Keratinocyte (primary cell): Measurements from ENCODE around the gene DTX3L. TPM values are rescaled to one million over a fixed set of nuclear protein-coding genes. Genes with fewer than 3 reads are reported as not detected.
A peak's percentile ranks its signal among the peaks of the same experiment; 100 is the strongest.

Experiments used
- DNase-seq: peaks from one replicate; pipeline ENCODE4 v3.0.0-alpha.2; 2011; ENCODE audit warnings: low read depth, missing footprints, low spot score
- FAIRE-seq: peaks from 2 replicates; lab custom pipeline; 2011; peaks lifted over from hg19 to GRCh38; lab: Jason Lieb, UNC
- H2AFZ ChIP-seq: 2 replicates; pipeline ENCODE4 v1.6.0; 2012; ENCODE audit warnings: low read length, control low read depth, inconsistent platforms; ENCODE audit not compliant: control insufficient read depth
- H3K27ac ChIP-seq: 2 replicates; pipeline ENCODE4 v1.5.1; 2011; ENCODE audit warnings: low read length; ENCODE audit not compliant: control insufficient read depth, insufficient read depth
- H3K27me3 ChIP-seq: 3 replicates; pipeline ENCODE4 v1.6.0; 2011; ENCODE audit warnings: low read length; ENCODE audit not compliant: control insufficient read depth, insufficient read depth; ENCODE audit errors: extremely low read depth
- H3K36me3 ChIP-seq, 2 experiments: 2 replicates in 1 of 2; 3 replicates in 1 of 2; pipeline ENCODE4 v1.5.1; 2011; ENCODE audit warnings: low read length in 2 of 2, mild to moderate bottlenecking in 1 of 2; ENCODE audit not compliant: control insufficient read depth in 2 of 2, insufficient read depth in 2 of 2; ENCODE audit errors: extremely low read depth in 1 of 2
- H3K4me1 ChIP-seq: 3 replicates; pipeline ENCODE4 v1.5.1; 2011; ENCODE audit warnings: low read length; ENCODE audit not compliant: control insufficient read depth, insufficient read depth; ENCODE audit errors: extremely low read depth
- H3K4me2 ChIP-seq: 3 replicates; pipeline ENCODE4 v1.6.0; 2011; ENCODE audit warnings: low read depth, low read length; ENCODE audit not compliant: control insufficient read depth, insufficient read depth; ENCODE audit errors: extremely low read depth
- H3K4me3 ChIP-seq, 3 experiments: fragments of 200-600 bp in 1 of 3; sonication (generic) in 1 of 3; 2 replicates in 2 of 3; 3 replicates in 1 of 3; pipeline ENCODE4 v1.5.1; 2011 to 2016; ENCODE audit warnings: low read length in 3 of 3, mild to moderate bottlenecking in 3 of 3, control low read depth in 2 of 3, inconsistent platforms in 1 of 3, low read depth in 1 of 3, mixed read lengths in 1 of 3, mixed run types in 1 of 3, moderate library complexity in 1 of 3; ENCODE audit not compliant: control insufficient read depth in 2 of 3, insufficient read depth in 2 of 3; ENCODE audit errors: extremely low read depth in 1 of 3
- H3K79me2 ChIP-seq: 2 replicates; pipeline ENCODE4 v1.6.0; 2012; ENCODE audit warnings: low read length; ENCODE audit not compliant: control insufficient read depth, insufficient read depth
- H3K9ac ChIP-seq: 3 replicates; pipeline ENCODE4 v1.6.0; 2011; ENCODE audit warnings: low read length; ENCODE audit not compliant: control insufficient read depth, insufficient read depth; ENCODE audit errors: extremely low read depth
- H3K9me1 ChIP-seq: 3 replicates; pipeline ENCODE4 v1.6.0; 2011; ENCODE audit warnings: low read length; ENCODE audit not compliant: control insufficient read depth, insufficient read depth; ENCODE audit errors: extremely low read depth
- H3K9me3 ChIP-seq: 2 replicates; pipeline ENCODE4 v1.5.1; 2012; ENCODE audit warnings: low read depth, low read length; ENCODE audit not compliant: control insufficient read depth
- H4K20me1 ChIP-seq: 3 replicates; pipeline ENCODE4 v1.6.0; 2011; ENCODE audit warnings: low read length; ENCODE audit not compliant: control insufficient read depth, insufficient read depth; ENCODE audit errors: extremely low read depth
- EZH2 ChIP-seq: IDR thresholded peaks from one replicate; pipeline ENCODE4 v1.6.1; 2012; ENCODE audit warnings: inconsistent platforms, mild to moderate bottlenecking, low read length, moderate library complexity
- dilution Hi-C: fragments of 300-500 bp; cut with MboI; formaldehyde crosslinking; loops from one replicate; pipeline ENCODE4 v1.7.0; 2020; ENCODE audit warnings: low sequenced_read_pairs; ENCODE audit not compliant: extremely low pct_ligation_motif_present
- polyA plus RNA-seq, 5 experiments: library from polyadenylated mRNA; depleted of rRNA in 3 of 5; stranded (reverse) in 3 of 5; stranded (forward) in 1 of 5; unstranded in 1 of 5; fragments of >200 nt; gene quantifications; 1 replicate in 1 of 5; 2 replicates in 3 of 5; 3 replicates in 1 of 5; pipeline versions ENCODE4 v1.2.1 to v1.2.3, GENCODE V29; 2011 to 2012; ENCODE audit warnings: missing spikeins in 2 of 5, low read depth in 1 of 5, low replicate concordance in 1 of 5
- TF ChIP-seq, protein P1 (sequence below), 3 experiments: IDR thresholded peaks in 1 of 3; conservative IDR thresholded peaks in 1 of 3; optimal IDR thresholded peaks in 1 of 3; 2 replicates in 2 of 3; 3 replicates in 1 of 3; pipeline versions ENCODE3 to v1.5.1; 2011; ENCODE audit warnings: low read length in 3 of 3, mild to moderate bottlenecking in 3 of 3, moderate library complexity in 2 of 3, control low read depth in 1 of 3, inconsistent platforms in 1 of 3; ENCODE audit not compliant: insufficient read depth in 2 of 3; ENCODE audit errors: extremely low read depth in 1 of 3

The DTX3L gene
- polyA plus RNA-seq, 1 donor (not counting 4 experiments of a cell fraction or from before 2014, with no cell fraction given) = 13.6 TPM

DNA sequence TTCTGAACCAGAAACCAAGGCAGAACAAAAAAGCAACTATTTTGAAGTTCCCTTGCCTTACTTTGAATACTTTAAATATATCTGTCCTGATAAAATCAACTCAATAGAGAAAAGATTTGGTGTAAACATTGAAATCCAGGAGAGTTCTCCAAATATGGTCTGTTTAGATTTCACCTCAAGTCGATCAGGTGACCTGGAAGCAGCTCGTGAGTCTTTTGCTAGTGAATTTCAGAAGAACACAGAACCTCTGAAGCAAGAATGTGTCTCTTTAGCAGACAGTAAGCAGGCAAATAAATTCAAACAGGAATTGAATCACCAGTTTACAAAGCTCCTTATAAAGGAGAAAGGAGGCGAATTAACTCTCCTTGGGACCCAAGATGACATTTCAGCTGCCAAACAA, 4.6 kb downstream of the DTX3L start:
- Histone ChIP-seq H3K9me1 (no peaks in the 10 kb centered on the region), H3K9me3 (no peaks in the 10 kb centered on the region), H3K36me3 (peaks cover 4 to 17% of the 10 kb centered on the region in 2 experiments), H3K4me2 (no peak overlapping the region), H3K4me3 (no peak overlapping the region), H3K27me3 (no peaks in the 10 kb centered on the region), H3K27ac (no peak overlapping the region), H4K20me1 (no peaks in the 10 kb centered on the region), H3K9ac (no peak overlapping the region), H2AFZ (no peak overlapping the region), H3K79me2 (peaks cover 11% of the 10 kb centered on the region), H3K4me1 (peaks cover 22% of the 10 kb centered on the region)
- TF ChIP-seq EZH2 = no peak
- TF ChIP-seq, protein P1, sequence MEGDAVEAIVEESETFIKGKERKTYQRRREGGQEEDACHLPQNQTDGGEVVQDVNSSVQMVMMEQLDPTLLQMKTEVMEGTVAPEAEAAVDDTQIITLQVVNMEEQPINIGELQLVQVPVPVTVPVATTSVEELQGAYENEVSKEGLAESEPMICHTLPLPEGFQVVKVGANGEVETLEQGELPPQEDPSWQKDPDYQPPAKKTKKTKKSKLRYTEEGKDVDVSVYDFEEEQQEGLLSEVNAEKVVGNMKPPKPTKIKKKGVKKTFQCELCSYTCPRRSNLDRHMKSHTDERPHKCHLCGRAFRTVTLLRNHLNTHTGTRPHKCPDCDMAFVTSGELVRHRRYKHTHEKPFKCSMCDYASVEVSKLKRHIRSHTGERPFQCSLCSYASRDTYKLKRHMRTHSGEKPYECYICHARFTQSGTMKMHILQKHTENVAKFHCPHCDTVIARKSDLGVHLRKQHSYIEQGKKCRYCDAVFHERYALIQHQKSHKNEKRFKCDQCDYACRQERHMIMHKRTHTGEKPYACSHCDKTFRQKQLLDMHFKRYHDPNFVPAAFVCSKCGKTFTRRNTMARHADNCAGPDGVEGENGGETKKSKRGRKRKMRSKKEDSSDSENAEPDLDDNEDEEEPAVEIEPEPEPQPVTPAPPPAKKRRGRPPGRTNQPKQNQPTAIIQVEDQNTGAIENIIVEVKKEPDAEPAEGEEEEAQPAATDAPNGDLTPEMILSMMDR (optimal IDR thresholded peaks at IDR 0.05 in 1 of 3, IDR thresholded peaks at IDR 0.05 in 1 of 3, conservative IDR thresholded peaks at IDR 0.05 in 1 of 3; ENCODE audit: extremely low read depth in 1 of 3, insufficient read depth in 2 of 3, low read length in 3 of 3) = no peak
- no peak for DNase-seq
- FAIRE-seq = no peak
- dilution Hi-C loops = no loop called here

DNA sequence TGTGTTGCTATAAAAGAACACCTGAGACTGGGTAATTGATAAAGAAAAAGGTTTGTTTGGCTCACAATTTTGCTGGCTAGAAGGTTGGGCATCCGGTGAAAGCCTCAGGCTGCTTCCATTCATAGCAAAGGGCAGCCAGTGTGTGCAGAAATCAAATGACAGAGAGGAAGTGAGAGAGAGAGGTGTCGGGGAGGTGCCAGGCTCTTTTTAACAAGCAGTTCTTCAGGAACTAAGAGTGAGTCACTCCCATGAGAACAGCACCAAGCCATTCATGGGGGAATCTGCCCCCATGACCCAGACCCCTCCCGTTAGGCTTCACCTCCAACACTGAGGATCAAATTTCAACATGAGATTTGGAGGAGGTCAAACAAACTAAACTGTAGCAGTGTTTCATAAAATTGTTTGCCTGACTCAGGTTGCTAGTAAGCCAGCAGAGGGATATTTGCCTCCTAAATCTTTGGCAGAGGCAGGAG, 8.8 kb downstream of the DTX3L start:
- dilution Hi-C loops = no loop called here

More for the DNA sequence above, 8.8 kb downstream of the DTX3L start:
- Histone ChIP-seq H3K27ac (peak overlapping the region; percentile 46), H3K4me3 (peak overlapping the region in 1 of 3 experiments; percentile 26), H3K9me3 (no peaks in the 10 kb centered on the region), H3K4me2 (peak overlapping the region; percentile 44), H3K27me3 (no peaks in the 10 kb centered on the region), H3K36me3 (peaks cover 0 to 10% of the 10 kb centered on the region in 2 experiments), H3K9me1 (no peaks in the 10 kb centered on the region), H4K20me1 (no peaks in the 10 kb centered on the region), H2AFZ (peak overlapping the region; percentile 16), H3K4me1 (peaks cover 21% of the 10 kb centered on the region), H3K9ac (peak overlapping the region; percentile 26), H3K79me2 (no peaks in the 10 kb centered on the region)
- no peak for DNase-seq
- FAIRE-seq = peak; percentile 94
- TF ChIP-seq, protein P1 (optimal IDR thresholded peaks at IDR 0.05 in 1 of 3, IDR thresholded peaks at IDR 0.05 in 1 of 3, conservative IDR thresholded peaks at IDR 0.05 in 1 of 3; ENCODE audit: extremely low read depth in 1 of 3, insufficient read depth in 2 of 3, low read length in 3 of 3) = peak in 1 of 3 experiments; percentile 8
- no peak for TF ChIP-seq EZH2
